ENCODE results near the gene CCDC88C.

CCDC88C gene

DNA sequence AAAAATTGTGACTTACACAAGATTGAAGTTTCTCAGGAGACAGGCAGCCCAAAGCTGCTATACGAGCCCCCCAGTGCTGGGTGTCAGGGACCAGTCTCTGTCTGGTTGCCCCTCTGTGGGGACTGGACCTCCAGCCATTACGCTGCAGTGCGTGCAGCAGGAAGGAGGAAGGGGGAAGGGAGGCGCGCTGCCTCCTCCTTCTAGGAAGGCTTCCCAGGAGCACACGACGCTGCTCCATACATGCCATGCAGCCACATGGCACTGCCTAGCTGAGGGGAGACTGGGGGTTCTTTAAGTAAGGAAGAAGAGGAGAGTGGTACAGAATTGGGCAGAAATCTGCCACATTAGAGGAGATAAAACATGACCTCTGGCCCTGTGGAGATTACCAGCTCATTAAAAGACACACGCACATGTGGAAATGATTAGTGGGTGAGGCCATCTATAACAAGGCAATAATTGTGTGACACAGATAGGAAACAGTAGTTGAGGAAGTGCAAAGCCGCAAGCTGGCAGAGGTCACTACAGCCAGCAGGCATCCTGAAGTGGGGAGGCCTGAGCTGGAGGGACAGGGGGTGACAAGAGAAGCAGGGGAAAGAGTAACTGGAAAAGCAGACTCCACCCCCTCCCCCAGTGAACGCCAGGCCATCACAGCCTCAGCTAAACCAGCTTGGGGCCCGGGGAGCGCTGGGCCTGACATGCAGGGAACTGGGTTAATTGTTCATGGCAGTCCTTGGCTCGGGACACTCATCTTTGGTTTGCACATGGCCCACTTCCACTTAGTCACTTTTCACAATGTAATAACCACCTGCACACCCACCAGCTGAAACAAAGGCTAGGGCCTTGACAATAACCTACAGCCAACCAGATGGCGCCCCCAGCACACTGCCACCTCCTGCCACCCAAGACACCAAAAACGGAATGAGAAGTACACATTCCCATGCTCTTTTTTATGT, 39.6 kb downstream of the CCDC88C start:
- peak in 2 of 5 experiments; percentile 26 to 41 for DNase-seq

DNA sequence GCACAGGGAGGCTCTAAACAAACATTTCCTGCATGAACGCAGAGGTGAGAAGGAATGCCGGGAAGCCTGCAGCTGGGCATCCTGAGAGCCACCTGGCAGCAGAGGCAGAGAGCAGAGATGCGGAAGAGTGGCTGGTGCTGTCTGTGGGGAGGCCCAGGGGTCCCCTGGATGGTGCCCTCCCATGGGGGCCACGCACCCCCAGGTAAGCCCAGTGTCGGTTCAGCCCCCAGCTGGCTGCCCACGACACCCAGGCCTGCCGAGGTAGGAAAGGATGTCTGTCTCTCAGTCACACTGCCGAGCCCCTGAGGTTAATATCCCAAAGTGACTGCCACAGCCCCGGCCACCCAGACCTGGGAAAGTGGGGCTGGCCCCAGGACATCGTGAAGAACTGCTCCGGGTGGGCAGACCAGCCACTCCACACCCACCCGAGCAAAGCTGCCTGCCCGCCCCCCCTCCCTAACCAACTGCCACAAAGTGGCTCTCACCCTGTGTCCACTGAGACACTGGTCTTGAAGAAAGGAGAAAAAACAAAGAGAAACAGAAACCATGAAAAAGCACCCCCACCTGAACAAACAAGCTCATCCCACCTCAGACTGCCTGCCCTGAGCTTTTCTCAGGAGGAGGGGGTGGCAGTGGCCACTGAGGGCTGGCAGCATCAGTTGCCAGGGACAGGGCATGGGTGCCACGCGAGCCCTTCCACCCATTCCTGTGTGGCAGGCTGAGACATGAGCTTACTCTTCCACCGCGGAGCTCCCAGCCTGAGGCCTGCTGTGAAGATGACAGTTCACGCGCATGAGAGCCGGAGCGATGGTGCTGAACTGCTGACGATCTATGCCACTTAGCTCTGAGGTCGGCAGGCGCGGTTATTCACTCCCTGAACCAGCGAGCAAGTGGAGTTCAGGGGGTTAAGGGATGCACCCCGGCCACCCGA, 40.8 kb downstream of the CCDC88C start:
- DNase-seq: no peak

DNA sequence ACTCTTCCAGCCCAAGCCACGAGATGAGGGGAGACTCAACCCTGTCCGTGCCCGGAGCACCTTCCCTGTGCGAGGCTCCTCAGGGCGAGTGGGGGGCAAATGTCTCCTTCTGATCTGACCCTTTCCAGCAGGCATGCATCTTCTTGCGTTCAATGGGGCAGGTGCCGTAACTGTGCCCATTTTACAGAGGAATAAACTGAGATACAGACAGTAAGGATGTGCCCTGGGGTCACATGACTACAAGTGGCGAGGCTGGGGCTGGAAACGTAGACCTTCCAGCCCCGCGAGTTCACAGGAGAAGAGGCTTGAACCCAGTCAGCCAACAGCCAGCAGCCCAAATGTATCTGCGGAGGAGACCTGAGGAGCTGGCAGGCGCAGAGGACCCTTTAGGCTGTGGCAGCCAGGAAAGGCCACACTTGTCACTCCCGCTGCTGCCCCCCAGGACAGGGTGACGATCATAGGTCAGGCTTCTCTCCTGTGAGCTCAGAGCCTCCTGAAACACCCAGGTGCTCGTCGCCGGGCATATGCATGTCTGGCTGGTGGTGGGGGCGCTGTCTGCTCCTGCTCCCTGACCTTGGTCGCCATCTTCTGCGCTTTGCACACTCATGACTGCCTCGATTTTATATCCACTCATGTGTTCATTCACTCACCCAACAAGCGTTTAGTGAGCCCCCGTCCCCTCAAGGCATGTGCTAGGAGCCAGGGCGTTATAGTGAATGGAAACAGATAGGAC, 41.7 kb downstream of the CCDC88C start:
- no peak for DNase-seq

DNA sequence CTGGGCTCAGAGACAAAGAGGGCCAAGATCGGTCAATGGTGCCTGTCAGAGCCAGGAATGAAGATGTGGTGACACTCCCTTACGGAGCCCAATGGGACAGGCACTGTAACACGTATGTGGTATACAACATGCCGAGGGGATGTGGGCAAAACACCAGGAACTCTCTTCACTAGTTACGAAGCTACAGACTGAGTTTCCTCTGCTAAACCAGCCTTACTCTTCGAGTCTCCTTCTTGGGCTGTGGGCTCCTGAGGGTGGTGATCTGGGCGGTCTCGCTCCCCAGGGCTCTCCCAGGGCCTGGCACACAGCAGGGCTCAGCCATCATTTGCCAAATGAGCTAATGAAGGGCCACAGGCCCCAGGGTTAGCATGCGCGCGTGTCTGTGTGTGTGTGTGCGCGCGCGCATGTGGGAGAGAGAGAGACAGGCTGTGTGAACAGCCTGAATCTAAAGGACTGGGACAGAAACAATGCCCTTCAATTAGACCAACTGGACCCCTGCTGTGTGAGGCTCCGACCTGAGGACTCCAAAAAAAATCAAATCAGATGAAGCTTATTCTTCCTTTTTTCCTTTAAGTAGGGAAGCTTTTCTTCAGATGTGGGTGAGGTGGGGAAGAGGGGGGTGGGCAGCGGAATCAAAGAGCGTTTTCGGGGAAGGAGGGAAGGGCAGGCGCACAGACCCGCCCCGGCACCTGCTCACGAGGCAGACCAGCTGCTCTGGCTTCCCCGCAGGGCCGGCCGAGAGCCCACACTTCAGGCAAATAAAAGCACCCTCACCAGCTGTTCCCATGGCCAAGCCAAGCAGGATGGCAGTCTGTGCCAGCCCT, 42.5 kb downstream of the CCDC88C start:
- DNase-seq: peak in 3 of 5 experiments; percentile 36 to 71 (median 69)

DNA sequence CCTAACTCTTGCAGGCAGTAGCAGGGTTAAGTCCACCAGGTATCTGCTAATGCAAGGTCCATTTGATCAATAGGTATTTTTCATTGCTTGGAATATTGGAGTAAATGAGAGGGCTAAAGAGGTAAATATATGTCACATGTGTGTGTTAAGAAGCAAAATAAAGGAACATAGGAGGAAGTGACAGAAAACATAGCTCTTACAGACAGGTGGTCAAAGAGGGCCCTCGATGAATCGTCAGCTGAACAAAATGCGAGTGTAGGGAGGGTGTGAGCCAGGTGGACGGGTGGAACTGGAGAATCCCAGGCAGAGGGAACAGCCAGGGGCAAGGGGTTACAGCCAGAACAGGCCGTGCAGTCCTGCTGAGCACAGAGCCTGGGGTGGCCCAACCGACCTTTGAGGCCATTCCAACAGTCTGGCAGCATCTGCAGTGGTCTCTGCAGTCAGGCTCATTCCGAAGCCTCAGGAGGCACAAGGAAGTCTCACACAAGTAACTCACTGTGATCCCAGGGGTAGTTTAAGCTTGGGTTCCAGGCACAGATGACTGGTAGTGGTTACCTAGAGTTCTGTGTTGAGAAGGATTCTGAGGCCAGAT, 43.2 kb downstream of the CCDC88C start:
- DNase-seq: no peak

DNA sequence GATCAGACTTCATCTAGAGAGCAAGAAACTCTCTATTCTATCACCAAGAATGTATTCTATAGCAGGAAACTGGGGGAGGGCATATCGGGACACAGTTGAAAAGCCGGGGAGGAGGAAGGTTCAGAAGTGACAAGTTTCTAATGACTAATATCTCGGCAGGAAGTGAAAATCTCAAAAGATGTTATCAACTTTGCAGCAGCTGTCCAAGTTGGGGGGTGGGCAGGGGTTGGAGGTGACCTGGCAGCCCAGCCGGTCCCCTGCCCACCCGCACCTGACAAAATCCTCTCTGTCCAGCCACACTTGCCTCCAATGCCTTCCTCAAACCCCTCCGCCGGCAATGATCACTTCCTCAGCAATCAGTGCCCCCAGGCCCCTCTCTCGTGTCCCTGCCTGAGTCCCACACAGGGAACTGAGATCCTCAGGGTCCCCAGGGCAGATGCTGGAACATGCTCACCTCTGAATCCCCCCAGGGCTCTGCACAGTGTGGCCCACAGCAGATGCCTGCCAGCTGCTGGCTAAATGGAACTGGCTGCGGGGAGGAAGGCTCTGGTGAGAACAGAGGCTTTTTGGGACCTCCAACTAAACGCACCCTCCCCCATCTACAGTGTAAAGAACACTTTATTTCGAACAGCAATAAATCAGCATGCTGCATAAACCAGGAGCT, 43.9 kb downstream of the CCDC88C start:
- peak in 3 of 5 experiments; percentile 53 to 90 (median 59) for DNase-seq

DNA sequence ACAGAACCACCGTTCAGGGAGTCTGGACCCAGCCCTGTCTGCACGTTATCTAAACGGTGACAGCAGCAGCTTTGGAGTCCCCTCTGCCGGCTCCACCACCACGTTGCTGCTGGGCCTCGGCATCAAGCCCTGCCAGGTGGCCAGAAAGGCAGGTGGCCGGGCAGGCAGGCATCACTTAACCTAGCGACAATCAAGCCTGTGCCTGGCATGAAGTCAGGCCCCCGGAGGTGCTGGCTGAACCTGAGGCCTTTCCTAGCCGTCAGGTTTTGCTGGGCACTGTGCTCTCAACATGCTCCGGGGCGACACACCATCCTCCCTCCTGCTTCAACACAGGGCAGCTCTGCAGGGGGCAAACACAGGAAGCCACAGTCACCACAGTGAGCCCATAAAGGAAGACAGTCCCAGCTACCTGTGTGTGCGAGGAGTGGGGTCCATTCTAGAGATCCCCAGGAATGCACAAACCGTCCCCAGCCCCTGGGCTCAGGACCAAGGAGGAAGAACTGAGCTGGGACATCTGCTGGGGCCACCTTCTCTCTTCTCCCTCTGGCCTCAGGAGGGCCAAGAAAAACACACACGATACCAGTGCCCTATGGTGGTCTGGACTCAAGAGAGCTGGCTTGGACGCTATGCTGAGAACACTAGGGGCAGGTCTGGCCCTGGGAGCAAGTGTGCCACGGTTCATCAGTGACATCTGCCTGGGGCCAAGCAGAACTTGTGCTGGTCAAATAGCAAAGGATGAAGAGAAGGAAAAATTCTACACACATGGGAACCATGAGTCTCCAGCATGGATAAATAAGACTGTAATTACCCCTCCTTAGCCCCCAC, 44.7 kb downstream of the CCDC88C start:
- DNase-seq: peak in 3 of 5 experiments; percentile 33 to 81 (median 70)

DNA sequence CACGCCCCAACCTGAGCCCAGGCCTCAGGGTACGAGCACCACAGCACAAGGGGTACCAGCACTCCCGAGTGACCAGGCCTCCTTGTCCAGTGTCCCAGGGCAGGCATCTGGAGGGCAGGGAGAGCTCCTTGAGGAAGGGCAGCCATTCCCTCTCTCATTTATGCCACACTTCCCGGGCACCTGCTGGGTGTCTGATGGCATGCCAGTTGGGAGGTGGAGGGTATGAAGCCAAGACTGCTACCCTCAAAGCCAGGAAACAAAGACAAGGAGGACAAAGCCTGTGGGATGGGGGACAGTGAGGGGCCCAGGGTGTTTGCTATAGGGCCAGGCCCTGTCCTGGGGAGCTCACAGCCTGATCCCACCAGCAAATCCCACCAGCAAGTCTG, 45.6 kb downstream of the CCDC88C start:
- DNase-seq: no peak

DNA sequence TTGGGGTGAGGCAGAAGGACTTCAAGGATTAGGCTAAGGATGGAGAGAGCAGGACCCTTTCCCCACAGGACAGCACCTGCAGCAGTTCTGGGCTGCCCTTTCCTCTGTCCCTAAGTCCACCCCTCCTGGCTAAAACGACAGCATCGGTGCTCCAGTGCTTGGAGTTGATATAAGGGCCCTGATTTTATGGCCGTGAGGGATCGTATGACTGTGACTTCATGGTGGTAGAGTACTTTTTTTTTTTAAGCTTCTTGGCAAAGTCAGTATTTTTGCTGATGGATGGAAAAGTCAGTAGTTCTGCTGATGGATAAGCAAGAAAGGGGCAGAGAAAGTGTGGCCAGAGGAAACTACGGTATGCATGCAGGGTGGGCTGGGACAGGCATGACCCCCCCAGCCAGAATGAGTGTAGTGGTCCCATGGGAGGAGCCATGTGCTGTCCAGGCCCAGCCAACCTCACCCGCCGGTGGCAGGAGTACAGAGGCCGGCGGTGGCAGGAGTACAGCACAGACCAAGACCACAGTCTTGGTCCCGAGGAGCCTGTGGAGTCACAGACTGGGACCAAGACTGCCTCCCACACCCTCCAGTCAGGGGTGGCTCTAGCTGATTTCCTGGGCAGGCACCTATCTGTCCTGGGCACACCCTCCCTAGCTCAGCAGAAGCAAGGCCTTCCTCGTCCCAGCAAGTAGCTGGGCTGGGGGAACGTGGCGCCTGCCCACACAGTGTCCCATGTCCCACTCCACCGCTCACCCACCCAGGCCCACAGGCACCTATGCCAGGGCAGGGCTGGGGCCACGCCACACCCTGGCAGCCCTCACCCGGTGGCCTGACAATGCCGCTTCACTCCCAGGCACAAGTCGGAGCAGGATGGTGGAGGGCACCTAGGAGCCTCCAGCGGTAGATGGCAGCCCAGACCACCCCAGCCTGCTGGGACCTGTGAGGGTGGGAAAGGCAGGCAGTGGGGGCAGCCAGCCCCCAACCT, 46.3 kb downstream of the CCDC88C start:
- no peak for DNase-seq

DNA sequence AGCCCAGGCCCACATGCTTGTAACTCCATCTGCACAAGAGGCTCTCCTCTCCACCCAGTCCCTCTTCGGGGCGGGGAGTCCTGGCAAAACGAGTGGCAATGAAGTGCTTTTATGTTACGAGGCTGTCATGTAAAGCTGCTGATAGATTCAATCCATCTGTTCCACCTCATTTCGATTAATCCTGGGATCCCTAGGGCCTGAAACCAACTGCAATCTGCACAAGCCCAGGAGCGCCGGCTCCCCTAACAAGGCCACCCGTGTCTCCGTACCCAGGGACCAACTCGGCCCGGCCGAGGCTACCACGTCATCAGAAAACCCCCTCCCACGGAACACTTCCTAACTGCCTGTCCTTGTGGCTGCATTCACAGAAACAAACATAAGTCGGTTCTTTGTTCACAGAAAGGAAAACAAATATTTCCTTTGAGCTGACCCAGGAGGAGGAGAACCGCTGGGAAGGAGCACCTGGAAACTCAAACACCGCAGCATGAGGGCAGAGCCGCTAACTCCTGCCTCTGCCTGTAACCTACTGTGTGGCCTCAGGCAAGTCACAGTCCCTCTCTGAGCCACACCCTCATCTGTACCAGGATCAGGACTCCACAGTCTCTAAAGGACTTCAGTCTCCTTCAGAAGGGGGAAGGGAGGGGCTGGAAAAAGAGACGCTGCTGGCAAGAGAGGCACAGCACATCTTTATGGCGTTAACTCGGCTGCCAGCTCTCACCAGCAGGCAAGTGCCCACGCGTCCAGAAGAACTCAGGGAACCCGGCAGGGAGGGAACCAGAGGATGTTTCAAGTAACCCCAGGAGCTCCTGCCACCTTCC, 47.8 kb downstream of the CCDC88C start:
- peak in 2 of 5 experiments; percentile 39 to 44 for DNase-seq

DNA sequence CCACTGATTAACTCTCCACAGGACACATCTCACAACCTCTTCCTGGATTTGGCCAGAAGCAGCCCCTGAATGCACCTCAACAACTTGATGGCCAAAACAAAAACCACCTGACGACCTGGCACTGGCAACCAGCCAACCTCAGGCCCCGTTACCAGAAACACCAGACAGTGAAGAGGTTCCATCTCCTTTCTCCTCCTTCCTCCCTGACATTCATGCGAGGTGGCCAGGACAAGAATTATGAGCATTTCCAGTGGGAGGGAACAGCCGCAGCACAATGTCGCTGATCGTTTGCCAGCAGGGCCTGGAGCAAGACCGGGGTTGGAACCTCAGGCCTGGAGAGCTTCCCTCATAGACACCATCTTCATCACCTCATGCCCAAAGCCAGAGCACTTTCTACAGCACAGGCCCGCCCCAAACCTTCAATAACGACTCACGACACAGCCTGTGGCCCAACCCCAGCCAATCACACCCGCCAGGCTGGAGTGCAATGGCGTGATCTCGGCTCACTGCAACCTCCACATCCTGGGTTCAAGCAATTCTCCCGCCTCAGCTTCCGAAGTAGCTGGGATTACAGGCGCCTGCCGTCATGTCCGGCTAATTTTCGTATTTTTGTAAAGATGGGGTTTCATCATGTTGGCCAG, 48.7 kb downstream of the CCDC88C start:
- peak in 1 of 5 experiments; percentile 52 for DNase-seq

DNA sequence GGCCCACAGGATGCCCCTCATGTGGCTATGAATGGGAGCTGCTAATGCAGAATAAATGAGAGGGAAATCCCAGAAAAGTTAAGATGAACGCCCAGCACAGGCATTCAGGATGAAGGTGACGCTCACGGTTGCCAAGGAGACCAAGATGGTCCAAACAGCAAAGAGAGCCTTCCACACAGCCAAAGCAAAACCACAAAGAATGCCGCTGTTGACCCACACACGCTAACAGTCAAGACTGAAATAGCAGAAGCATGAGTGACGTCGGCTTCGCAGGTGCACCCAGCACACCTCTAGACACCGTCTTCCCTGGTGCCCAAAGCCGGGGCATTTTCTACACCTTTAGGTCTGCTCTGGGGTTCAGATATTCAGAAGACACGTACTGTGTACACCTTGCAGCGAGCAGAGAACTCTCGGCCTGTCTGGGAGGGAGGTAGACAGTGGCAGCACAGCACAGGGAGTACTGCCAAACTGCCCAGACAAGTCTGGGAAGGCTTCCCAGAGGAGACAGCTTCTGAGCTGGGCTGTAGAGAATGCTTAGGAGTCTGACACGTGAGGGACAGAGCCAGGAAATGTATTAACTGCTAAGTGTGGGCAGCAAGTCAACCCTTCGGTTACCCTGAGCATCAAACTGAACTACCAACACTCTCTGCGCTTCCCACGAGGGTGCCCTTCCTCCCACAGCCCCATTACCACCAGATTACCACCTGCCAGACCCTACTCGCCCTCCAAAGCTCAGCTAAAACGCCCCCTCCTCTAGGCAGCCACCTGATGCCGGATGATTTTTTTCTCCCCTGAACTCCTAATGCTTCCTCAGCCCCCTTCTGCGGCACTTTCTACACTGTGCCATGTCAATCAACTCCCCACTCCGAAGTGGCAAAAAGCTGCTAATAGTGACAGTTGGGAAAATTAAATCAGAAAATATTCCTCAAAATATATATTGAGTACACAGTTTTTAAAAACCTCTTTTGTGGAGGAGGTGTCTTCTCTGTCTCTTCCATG, 50.1 kb downstream of the CCDC88C start:
- peak; percentile 38 to 82 (median 74) for DNase-seq

DNA sequence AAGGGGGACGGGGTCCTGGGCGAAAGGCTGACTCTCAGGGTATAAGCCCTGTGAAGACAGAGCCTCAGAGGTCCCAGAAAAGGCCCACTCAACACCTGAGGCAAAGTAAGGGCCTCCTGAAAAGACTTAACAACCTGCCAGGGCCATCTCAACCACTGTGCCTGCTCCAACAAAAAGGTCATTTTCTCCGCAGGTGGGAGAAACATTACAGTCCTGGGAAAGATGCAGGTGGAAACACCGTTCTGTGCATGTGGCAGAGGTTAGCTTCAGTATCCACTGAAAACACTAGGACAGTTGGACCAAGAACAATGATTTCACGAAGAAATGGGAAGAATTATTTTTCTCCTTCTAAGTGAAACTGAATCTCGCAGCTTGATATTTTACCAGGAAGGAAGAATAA, 50.9 kb downstream of the CCDC88C start:
- DNase-seq: no peak

DNA sequence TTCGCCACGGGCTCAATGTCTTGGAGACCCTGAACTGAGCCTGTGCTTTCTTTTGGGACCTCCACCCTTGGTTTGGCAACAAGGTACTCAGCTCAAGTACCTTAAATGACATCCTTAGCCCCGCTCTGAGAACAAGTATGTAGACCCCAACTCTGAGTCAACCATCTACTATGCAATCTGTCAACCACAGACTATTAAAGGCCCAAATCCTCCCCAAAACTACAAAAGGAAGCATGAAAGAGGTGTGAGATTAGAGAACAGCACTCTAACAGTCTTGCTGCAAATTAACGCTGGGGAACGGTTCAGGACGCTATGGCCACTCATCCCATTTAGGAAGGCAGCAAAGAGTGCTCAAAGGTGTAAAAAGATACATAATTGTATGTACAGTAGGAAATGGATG, 52.1 kb downstream of the CCDC88C start:
- DNase-seq: no peak

DNA sequence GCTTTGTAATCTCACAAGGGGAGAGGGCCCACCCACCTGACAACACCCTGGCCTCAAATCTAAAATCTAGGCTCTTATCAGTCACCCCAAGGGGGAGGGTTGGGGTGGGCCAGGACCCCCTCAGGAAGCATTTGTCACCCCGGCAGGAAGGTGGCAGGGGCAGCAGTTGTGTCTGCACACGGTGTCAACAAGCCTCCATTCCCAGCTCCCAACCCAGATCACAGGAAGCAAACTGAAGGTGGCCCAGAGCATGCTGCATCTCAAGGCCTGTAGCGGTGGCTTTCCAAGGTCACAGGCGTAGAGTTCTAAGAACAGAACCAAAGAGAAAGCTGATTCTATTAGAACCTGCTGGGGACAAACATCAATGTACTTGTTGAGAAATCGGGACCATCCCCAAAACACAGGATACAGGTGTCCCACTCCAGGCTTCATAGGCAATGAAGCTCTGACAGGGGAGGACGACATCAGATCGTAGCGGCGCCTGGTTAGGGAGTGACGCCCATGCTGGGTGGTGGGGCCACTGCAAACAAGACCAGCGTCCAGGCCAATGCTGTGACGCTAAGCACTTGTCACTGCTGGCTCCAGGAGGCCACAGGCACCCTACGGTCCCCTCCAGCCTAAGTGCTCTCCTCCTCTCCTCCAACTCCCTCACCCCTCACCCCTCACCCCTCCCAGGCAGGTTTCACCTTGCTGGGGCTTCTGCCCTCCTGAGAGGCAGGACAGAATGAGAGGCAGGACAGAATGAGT, 52.9 kb downstream of the CCDC88C start:
- DNase-seq: no peak
